Myocyte (in vitro differentiated cells): ENCODE data around the gene LIN28B. TPM values are rescaled to one million over a fixed set of nuclear protein-coding genes. Genes with fewer than 3 reads are reported as not detected.

Experiments
- DNase-seq: peaks from one replicate; pipeline ENCODE4 v3.0.0-alpha.2; 2012; ENCODE audit warnings: low read depth
- total RNA-seq: library from RNA; depleted of rRNA; stranded (reverse); fragments of >200 nt; gene quantifications from 2 replicates; pipeline ENCODE4 v1.2.3, GENCODE V29; 2014

Gene LIN28B
- total RNA-seq, 1 donor from 2014 or later: not detected

- DNase-seq: no peak
These were observed 151.8 kb downstream of the LIN28B start for GRCh38 chr6:105108631-105109262.

GRCh38 chr6:105109955-105110895 lies 153.3 kb downstream of the LIN28B start:
- DNase-seq: peak; percentile 44

GRCh38 chr6:105111105-105111504 lies 154.2 kb downstream of the LIN28B start:
- DNase-seq: no peak

- DNase-seq: no peak
These were observed 155.0 kb downstream of the LIN28B start for GRCh38 chr6:105111871-105112270.

GRCh38 chr6:105112577-105112976 lies 155.7 kb downstream of the LIN28B start:
- DNase-seq: no peak

GRCh38 chr6:105113422-105113821 lies 156.5 kb downstream of the LIN28B start:
- DNase-seq: no peak

- DNase-seq: no peak
These were observed 159.2 kb downstream of the LIN28B start for GRCh38 chr6:105116150-105116549.

GRCh38 chr6:105120570-105120969 lies 163.7 kb downstream of the LIN28B start:
- peak; percentile 35 for DNase-seq

GRCh38 chr6:105121981-105122380 lies 165.1 kb downstream of the LIN28B start:
- no peak for DNase-seq

GRCh38 chr6:105122717-105123116 lies 165.8 kb downstream of the LIN28B start:
- no peak for DNase-seq

Other genes with a start within 250 kb of the LIN28B start
- 7.0 and 9.0 TPM in 2 replicates for gene HACE1, start 97.2 kb upstream of the LIN28B start, total RNA-seq
- gene POPDC3, start 222.9 kb downstream of the LIN28B start, total RNA-seq: 98.0 and 129 TPM in 2 replicates